ENCODE measurements around the gene PLAAT4.

The PLAAT4 gene

GRCh38 chr11:63536669-63537292 is at the start of gene PLAAT4:
TSS of gene PLAAT4 (plus strand) at chr11:63536808. CDS start at chr11:63536869, 61 bp downstream.
- peak; percentile 85 for DNase-seq

GRCh38 chr11:63488789-63489188 is 47.8 kb upstream of the PLAAT4 start:
- DNase-seq: no peak

- no peak for DNase-seq
Observed at GRCh38 chr11:63489879-63490278, 46.7 kb upstream of the PLAAT4 start.

GRCh38 chr11:63490551-63491239 is 45.9 kb upstream of the PLAAT4 start, which contains the start of gene PLAAT5:
TSS of gene PLAAT5 (minus strand) at chr11:63491167. CDS start at chr11:63491034, 133 bp downstream.
- DNase-seq: no peak

GRCh38 chr11:63491240-63491587 is 45.4 kb upstream of the PLAAT4 start:
- DNase-seq: peak; percentile 17

GRCh38 chr11:63491636-63492372 is 44.8 kb upstream of the PLAAT4 start:
- no peak for DNase-seq

GRCh38 chr11:63492441-63492840 is 44.2 kb upstream of the PLAAT4 start:
- DNase-seq: no peak

- DNase-seq: no peak
Observed at GRCh38 chr11:63493127-63493526, 43.5 kb upstream of the PLAAT4 start.

GRCh38 chr11:63494975-63495374 is 41.6 kb upstream of the PLAAT4 start:
- DNase-seq: no peak

- DNase-seq: no peak
Observed at GRCh38 chr11:63499874-63500273, 36.7 kb upstream of the PLAAT4 start.

- no peak for DNase-seq
Observed at GRCh38 chr11:63501236-63501635, 35.4 kb upstream of the PLAAT4 start.

- no peak for DNase-seq
Observed at GRCh38 chr11:63502252-63502820, 34.3 kb upstream of the PLAAT4 start.

- no peak for DNase-seq
Observed at GRCh38 chr11:63503492-63503891, 33.1 kb upstream of the PLAAT4 start.

- no peak for DNase-seq
Observed at GRCh38 chr11:63504054-63504453, 32.6 kb upstream of the PLAAT4 start.

- no peak for DNase-seq
Observed at GRCh38 chr11:63504933-63505586, 31.5 kb upstream of the PLAAT4 start.

- no peak for DNase-seq
Observed at GRCh38 chr11:63505857-63506528, 30.6 kb upstream of the PLAAT4 start, which contains the start of gene LGALS12. TSS of gene LGALS12 (plus strand) at chr11:63506084. CDS start at chr11:63506459, 375 bp downstream.

- DNase-seq: no peak
Observed at GRCh38 chr11:63506876-63507275, 29.7 kb upstream of the PLAAT4 start.

- no peak for DNase-seq
Observed at GRCh38 chr11:63507511-63507910, 29.1 kb upstream of the PLAAT4 start.

GRCh38 chr11:63508009-63508408 is 28.6 kb upstream of the PLAAT4 start:
- DNase-seq: peak; percentile 26

GRCh38 chr11:63508745-63509144 is 27.9 kb upstream of the PLAAT4 start:
- no peak for DNase-seq

- no peak for DNase-seq
Observed at GRCh38 chr11:63510360-63511047, 26.1 kb upstream of the PLAAT4 start.

All from NCI-H1092 treated with DMSO at 0.1 percent for 48 hours (cell line).